Activated T-helper 1 cell treated with anti-CD3 and anti-CD28 coated beads, Interleukin-2, amount 50 U/mL, for 16 hours (primary cell): ENCODE results near the gene BTRC.
"Not testable (repeated sequence)": the region's sequence is repeated elsewhere in the genome, so short reads cannot be mapped to it uniquely, and the experiment has no call there.

Experiments used
- DNase-seq, 2 donors: peaks; one replicate each; pipeline ENCODE4 v3.0.0-alpha.2; 2020; ENCODE audit warnings: low read depth in 1 of 2, low spot score in 1 of 2

The BTRC gene

DNA sequence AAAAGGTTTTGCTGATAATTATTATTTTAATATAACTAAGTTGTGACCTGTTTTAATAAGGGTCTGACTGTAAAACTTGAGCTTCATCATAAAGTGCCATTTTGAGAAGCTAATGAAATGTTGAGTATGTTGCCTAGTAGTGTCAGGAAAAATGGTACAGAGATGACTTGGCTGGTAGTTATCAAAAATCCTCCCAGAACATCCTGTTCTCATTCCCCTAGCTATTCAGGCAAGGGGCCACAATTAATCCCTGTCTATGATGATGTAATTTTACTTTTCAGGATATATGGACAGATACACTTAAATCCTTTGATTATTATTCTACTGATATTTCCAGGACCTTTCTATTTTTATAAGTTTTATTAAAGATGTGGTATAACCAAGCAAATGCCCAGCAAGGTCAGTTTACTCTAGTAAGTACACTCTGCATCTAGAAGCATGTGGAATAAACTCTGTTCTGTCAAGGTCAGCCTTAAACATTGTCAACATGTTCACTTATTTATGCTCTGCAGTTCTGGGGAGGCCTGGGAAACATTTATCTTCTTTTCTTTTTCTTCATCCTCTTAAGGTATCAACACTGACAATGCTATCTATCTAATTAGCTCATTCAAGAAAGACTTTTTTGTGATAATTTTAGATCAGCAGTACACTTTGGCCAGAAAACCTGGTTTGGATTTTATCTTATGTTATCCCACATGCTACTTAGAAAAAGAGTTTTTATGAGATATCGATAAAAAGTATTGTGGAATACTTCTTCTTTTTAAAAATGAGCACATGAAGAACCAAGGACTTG, 32.1 kb downstream of the BTRC start:
- no peak for DNase-seq

DNA sequence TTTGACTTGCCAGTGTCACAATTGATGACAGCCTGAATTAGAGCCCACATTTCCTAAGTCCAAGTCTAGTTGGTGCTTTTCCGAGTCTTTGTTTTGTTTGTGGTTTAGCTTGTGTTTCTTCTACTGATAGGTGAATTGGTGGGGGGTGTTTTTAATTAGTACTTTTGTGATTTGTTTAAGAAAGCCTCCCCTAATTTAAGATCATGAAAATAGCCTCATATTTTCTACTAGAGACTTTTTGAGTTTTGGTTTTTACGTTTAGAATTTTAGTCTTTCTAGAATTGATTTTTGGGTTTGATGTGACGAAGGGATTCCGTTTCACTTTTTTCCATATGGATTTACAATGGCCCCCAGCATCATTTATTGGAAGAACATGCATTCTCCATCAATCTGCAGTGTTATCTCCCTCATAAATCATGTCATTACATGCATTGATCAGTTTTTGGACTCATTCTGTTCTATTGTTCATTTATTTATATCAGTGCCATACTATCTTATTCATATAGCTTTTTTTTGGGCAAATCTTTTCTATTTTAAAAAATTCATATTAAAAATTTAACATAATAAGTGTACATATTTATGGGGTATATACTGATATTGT, 32.8 kb downstream of the BTRC start:
- no peak for DNase-seq

GRCh38 chr10:101388676-101389276, 34.8 kb downstream of the BTRC start:
- DNase-seq: no peak

GRCh38 chr10:101389532-101389931, 35.6 kb downstream of the BTRC start:
- not testable (repeated sequence) for DNase-seq

DNA sequence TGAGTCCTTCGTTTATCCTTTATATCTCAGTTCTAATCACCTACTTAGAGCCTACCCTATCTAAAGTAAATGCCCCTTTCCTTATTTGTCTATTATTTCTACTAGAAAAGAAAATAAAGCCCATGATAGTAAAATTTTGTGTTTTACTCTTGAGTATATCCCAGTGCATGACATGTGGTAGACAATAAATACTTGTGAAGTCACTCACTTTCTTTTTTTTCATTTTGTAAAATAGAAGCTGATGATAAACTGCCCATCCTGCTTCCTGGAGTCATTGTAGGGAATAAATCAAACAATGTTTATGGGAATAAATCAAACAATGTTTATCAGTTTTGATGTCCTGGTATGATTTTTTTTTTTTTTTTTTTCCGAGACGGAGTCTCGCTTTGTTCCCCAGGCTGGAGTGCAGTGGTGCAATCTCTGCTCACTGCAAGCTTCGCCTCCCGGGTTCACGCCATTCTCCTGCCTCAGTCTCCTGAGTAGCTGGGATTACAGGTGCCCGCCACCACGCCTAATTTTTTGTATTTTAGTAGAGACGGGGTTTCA, 36.1 kb downstream of the BTRC start:
- DNase-seq: no peak

GRCh38 chr10:101393378-101393777, 39.4 kb downstream of the BTRC start:
- DNase-seq: no peak

GRCh38 chr10:101394524-101395133, 40.7 kb downstream of the BTRC start:
- no peak for DNase-seq

- DNase-seq: no peak
Measured at GRCh38 chr10:101397140-101397539, 43.2 kb downstream of the BTRC start.

DNA sequence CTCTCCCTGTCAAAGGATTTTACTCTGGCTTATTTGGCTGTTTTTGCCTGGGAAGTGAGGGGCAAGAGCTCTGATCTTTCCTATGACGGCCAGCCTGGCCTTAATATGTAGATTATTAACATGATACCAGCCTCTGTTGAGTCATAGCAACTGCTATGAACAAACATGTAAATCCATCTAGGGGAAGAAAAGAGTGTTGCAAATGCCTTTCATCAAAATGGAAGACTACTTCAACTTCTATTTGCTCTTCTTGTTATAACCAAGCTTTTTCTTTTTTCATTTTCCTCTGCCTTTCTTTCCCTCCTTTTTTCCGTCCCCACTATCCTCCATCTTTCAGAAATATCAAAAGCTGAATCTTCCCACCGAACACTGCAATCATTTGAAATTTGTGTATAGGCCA, 46.6 kb downstream of the BTRC start:
- no peak for DNase-seq

GRCh38 chr10:101402711-101403110, 48.7 kb downstream of the BTRC start:
- DNase-seq: no peak

DNA sequence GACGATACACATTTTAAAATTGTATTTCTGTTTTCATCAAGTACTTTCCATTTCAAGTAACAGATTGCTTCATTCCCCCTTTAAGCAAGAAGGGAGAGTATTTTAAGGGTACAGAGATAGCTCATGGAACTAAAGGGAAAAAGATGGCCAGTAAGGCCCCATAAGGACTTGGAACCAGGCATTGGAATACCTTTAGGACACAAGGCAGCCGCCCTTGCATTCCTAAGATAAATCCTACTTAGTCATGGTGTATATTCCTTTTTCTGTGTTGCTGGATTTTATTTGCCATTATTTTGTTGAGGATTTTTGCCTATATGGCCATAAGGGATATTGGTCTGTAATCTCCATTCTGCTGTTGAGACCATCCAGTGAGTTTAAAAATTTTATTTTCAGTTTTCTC, 49.2 kb downstream of the BTRC start:
- DNase-seq: no peak

DNA sequence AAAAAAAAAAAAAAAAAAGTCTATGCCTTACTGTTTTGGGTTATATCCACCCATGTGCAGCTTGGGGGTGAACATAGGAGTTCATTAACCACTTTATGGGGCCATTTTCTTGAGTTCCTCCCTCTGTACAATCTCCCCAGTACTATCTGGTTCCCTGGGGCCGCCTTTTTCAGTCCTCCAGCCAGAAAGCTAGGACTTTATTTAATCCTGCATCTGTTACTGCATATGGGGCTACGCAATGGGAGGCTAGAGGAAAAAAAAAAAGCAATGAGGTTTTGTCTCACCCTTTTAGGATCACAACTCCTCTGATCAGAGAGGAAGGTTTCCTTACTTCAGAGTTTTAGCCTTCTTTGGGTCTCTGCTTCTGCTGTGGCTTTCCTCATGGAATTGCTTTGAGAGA, 51.0 kb downstream of the BTRC start:
- no peak for DNase-seq

GRCh38 chr10:101411598-101411997, 57.6 kb downstream of the BTRC start:
- DNase-seq: no peak

DNA sequence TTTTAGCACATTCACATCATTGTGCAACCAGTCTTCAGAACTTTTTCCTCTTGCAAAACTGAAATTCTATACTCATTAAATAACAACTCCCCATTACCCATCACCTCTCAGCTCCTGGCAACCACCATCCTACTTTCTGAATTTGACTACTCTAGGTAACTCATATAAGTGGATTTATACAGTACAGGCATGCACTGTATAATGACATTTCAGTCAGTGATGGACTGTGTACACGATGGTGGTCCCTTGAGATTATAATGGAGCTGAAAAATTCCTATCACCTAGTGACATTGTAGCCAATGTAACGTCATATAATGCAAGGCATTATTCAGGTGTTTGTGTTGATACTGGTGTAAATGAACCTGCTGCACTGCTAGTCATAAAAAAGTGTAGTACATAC, 60.1 kb downstream of the BTRC start:
- no peak for DNase-seq

GRCh38 chr10:101415884-101416283, 61.9 kb downstream of the BTRC start:
- DNase-seq: no peak

GRCh38 chr10:101421967-101422366, 68.0 kb downstream of the BTRC start:
- not testable (repeated sequence) for DNase-seq

- no peak for DNase-seq
Measured at GRCh38 chr10:101425535-101425934, 71.6 kb downstream of the BTRC start.

DNA sequence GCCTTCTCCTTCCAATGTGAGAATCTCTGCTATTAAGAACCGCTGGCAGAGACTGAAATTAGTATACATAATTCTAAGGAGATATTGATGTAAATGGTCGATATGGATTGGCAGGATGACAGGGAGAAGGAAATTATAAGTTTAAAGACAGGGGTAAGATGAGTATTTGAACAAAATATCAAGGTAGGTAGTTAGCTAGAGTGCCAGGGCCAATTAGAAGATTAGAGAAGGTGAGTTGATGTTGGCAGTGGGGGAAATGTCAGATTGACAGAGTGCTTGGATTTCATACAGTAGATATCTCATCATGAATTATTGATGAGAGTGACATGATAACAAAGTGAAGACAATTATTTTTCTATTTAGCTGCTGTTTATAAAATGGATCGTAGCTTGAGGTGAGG, 74.1 kb downstream of the BTRC start:
- DNase-seq: no peak

GRCh38 chr10:101429423-101429822, 75.5 kb downstream of the BTRC start:
- DNase-seq: no peak

DNA sequence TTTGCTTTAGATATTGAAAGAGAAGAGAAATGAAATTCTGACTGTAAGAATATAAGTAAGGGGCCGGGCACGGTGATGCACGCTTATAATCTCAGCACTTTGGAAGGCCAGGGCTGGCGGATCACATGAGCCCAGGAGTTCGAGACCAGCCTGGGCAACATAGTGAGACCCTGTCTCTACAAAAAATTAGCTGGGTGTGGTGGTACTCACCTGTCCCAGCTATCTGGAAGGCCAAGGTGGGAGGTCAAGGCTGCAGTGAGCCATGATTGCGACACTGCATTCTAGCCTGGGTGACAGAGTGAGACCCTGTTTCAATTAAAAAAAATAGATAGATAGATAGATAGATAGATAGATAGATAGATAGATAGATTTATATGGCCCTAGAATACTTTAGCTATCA, 82.3 kb downstream of the BTRC start:
- no peak for DNase-seq

- no peak for DNase-seq
Measured at GRCh38 chr10:101438881-101439391, 85.0 kb downstream of the BTRC start.
